Fibroblast of lung (primary cell): Measurements from ENCODE around the gene RBM17.

Source experiments
- CTCF ChIP-seq, 2 donors: IDR thresholded peaks in 1 of 2; conservative IDR thresholded peaks in 1 of 2; 1 replicate in 1 of 2; 2 replicates in 1 of 2; pipeline ENCODE4 v1.5.1; 2011 to 2012; ENCODE audit warnings: low read length in 2 of 2, control low read depth in 1 of 2, inconsistent platforms in 1 of 2, low read depth in 1 of 2, mild to moderate bottlenecking in 1 of 2
- EZH2 ChIP-seq: IDR thresholded peaks from 2 replicates; pipeline ENCODE4 v1.5.1; 2012; ENCODE audit warnings: low read length, control low read depth, mild to moderate bottlenecking; ENCODE audit errors: missing control alignments

GRCh38 chr10:6141296-6142151, 52.7 kb downstream of the RBM17 start:
- TF ChIP-seq EZH2 (no peak), CTCF (conservative IDR thresholded peaks at IDR 0.05 in 1 of 2, IDR thresholded peaks at IDR 0.05 in 1 of 2; ENCODE audit: low read depth in 1 of 2, low read length in 2 of 2) (no peak)
